Caki2 (cell line): ENCODE data around the gene NCR3LG1. TPM values are rescaled to one million over a fixed set of nuclear protein-coding genes. Genes with fewer than 3 reads are reported as not detected.
A peak's percentile ranks its signal among the peaks of the same experiment; 100 is the strongest.

ENCODE experiments used
- DNase-seq: peaks from one replicate; pipeline ENCODE4 v3.0.0-alpha.2; 2015; ENCODE audit warnings: low read depth
- in situ Hi-C: cut with HindIII; loops from 2 replicates; pipeline ENCODE4 v1.10.0; 2016; ENCODE audit warnings: low sequenced_read_pairs, low pct_unique_long_range_greater_than_20kb, mixed read lengths
- total RNA-seq: library from RNA; depleted of rRNA; stranded (reverse); fragments of >200 nt; shearing (Covaris generic); gene quantifications from 2 replicates; pipeline ENCODE4 v1.2.3, GENCODE V29; 2014; ENCODE audit warnings: low replicate concordance

NCR3LG1 gene
- total RNA-seq, 1 experiment from 2014 or later, result 1.8 TPM

- in situ Hi-C loops, result no loop called here
- no peak for DNase-seq
Observed at GRCh38 chr11:17368551-17368950, 17.0 kb downstream of the NCR3LG1 start.

GRCh38 chr11:17369094-17369493 is 17.5 kb downstream of the NCR3LG1 start:
- in situ Hi-C loops, result no loop called here
- no peak for DNase-seq

- in situ Hi-C loops, result no loop called here
Observed at GRCh38 chr11:17369684-17370243, 18.2 kb downstream of the NCR3LG1 start.

GRCh38 chr11:17371614-17372013 is 20.0 kb downstream of the NCR3LG1 start:
- peak; percentile 31 for DNase-seq
- in situ Hi-C loops, result no loop called here

More at GRCh38 chr11:17369684-17370243, 18.2 kb downstream of the NCR3LG1 start:
- no peak for DNase-seq

GRCh38 chr11:17375547-17375946 is 23.9 kb downstream of the NCR3LG1 start:
- no peak for DNase-seq
- in situ Hi-C loops, result no loop called here

DNA sequence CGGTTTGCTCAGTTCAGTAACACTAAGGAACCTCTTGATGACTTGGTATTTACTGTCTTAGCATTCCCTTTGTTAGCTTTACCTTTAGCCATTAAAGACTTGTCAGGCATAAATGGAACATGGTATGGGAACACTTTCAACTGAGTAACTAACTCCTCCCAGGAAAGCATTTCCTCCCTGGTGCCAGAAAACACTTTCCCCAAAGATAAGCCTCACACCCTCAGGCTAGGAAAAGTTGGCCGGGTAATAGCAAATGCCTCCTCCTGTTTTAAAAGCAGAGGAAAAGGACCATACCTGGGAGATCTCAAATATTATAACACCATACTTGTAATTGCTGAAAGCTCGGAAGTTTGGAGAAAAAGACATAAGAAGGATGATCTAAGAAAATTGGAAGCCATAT is 24.9 kb downstream of the NCR3LG1 start:
- in situ Hi-C loops, result no loop called here
- DNase-seq, result no peak

DNA sequence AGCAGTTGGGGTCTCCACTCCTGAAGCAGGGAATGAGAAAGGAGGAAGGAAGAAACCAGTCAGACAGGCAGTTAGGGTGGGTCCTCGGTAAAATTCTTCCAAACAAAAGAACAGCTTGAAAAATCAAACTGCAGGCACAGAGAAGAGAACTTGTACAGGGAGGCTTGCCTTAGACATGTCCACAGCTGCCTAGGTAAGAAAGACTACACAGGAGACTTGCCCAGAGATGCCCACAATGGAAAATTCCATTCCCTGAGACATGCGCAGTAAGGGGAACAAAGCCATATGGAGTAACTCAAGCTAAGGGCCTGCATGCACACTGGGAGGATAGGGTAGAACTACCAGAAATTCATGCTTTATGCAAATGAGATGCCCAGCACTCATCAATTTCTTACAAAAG is 27.1 kb downstream of the NCR3LG1 start:
- DNase-seq, result no peak
- in situ Hi-C loops, result no loop called here

DNA sequence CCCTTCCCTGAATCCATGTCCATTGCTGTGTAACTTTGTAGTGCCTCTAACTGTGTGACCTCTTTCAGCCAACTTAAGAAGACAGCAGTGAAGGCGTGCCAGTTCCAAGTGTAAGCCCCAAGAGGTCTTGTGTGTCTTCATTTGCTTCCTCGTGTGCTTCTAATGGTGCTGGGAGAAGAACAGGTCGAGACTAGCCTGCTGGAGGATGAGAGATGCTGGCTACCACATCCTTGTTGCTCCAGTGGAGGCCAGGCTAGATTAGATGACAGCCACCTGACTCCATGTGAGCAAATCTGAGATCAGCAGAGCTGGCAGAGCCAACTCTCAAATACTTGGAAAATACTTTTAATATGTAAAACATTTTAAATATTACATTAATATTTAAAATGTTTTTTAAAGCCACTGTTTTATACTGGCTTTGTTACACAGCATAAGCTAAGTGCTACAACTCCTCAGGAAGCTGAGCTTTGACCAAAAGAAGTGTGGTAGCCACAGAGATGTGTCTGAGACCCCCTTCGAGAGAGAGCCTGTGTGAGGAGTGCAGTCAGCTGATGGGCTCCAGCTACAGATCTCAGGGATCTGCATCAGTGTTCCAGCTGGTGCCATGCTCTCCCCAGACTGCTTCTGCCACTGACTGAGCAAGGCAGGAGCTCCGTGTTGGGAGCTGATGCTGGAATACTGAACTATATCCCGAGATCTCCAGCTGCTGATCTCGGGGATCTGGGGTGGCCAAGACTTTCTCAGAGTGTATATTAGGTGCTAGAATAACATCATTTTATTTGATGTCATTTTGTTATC is 28.0 kb downstream of the NCR3LG1 start:
- DNase-seq, result no peak
- in situ Hi-C loops, result no loop called here

DNA sequence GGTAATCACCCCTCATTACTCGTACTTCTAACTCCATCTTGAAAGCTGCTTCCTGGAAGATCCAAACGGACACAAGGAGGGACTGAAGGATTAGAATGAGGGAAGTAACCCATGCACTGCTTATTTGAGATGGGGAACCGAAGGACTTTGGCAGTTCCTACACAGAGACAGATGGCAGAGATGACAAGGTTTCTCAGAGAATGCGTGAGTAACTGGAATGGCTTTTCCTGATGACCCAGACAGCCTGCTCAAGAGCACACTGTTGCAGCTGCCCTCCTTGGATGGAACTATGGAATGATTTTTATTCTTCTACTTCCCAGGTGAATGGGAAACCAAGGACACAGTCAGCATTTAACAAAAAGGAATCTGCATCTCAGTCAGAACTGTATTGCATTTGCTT is 29.6 kb downstream of the NCR3LG1 start:
- in situ Hi-C loops, result no loop called here
- DNase-seq, result no peak

- in situ Hi-C loops, result no loop called here
- no peak for DNase-seq
Observed at GRCh38 chr11:17382046-17382728, 30.6 kb downstream of the NCR3LG1 start.

GRCh38 chr11:17383461-17383860 is 31.9 kb downstream of the NCR3LG1 start:
- DNase-seq, result no peak
- in situ Hi-C loops, result no loop called here

GRCh38 chr11:17384002-17384511 is 32.5 kb downstream of the NCR3LG1 start:
- peak; percentile 44 for DNase-seq
- in situ Hi-C loops, result no loop called here

- in situ Hi-C loops, result no loop called here
- no peak for DNase-seq
Observed at GRCh38 chr11:17385492-17385891, 33.9 kb downstream of the NCR3LG1 start.

- in situ Hi-C loops, result no loop called here
- DNase-seq, result no peak
Observed at GRCh38 chr11:17385926-17386325, 34.3 kb downstream of the NCR3LG1 start.

DNA sequence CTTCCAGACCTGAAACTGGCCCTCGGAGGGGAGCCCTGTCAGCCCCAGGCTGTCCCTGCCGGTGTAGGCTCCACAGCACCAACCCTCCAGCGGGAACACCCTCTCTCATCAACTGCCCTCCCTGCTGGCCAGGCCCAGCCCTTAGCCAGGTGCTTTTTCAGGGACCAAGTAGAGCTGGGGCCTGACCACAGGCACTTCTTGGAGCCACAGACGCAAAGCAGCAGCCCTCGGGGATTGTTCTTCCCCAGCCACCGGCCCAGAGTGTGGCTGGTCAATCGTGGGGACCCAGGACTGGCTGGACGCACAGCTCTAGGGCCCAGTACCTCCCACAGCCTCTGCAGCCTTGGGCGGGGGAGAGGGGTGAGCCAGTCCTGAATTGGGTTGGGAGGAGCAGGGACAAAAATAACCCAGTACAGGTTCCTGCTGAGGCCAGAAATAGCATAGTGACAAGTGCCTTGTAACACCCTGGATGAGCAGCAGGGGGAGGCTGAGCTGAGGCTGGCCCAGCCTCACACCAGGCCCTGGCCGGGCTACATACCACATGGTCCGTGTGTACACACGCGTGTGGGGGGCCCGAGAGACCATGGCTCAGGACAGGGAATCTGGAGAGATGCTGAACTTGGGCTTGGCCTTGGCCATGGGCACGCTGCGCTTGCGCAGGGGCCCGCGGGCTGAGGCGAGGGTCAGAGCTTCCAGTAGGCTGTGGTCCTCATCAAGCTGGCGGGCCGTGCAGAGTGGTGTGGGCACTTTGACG is 34.9 kb downstream of the NCR3LG1 start:
- peak; percentile 27 for DNase-seq
- in situ Hi-C loops, result no loop called here

DNA sequence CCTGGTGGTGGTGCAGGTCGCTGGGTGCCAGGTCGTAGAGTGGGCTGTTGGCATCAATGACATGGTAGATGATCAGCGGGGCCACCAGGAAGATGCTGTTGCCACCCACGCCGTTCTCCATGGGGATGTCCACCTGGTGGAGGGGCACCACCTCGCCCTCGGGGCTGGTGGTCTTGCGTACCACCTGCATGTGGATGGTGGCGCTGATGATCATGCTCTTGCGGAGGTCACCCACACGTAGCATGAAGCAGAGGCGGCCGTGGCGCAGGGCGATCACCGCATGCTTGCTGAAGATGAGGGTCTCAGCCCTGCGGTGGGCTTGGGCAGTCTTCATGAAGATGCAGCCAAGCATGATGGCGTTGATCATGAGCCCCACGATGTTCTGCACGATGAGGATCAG is 35.7 kb downstream of the NCR3LG1 start:
- in situ Hi-C loops, result no loop called here

DNA sequence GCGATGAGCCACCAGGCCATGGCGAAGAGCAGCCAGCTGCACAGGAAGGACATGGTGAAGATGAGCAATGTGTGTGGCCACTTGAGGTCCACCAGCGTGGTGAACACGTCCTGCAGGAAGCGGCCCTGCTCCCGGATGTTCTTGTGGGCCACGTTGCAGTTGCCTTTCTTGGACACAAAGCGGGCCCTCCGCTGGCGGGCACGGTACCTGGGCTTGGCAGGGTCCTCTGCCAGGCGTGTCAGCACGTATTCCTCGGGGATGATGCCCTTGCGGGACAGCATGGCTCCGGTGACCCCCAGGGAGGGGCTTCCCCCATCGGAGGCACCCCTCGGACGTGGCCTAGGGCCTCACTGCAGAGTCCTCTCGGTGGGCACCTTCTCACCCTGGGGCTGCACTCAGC is 36.2 kb downstream of the NCR3LG1 start:
- in situ Hi-C loops, result no loop called here
- DNase-seq, result no peak

More for the DNA sequence above, 35.7 kb downstream of the NCR3LG1 start:
- no peak for DNase-seq

DNA sequence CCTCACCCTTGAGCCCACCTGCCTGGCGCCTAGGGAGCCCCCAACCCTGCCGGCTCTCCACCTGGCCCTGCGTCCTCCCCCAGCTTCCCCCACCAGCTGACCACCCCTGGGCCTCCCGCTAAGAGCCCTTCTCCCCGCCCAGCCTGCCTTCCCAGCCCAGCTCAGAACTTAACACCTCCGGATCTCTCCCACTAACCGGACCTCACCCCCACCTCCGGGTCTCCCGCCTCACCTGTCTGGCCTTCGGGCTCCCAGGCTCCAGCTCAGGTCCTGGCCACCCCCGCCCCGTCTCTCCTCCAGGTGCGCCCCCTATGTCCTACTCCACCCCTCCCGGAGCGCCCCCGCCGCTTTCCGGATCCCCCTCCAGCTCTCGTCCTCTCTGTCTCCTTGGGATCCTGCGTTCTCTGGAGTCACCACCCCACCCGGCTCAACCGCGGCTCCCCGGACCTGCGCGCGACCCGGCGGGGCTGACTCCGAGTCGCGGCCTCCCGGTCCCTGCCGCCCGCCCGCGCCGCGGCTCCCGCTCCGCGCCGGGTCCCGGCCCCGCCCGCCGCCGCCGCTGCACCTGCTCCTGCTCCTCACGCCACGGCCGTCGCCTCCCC is 37.1 kb downstream of the NCR3LG1 start, which contains the start of gene KCNJ11:
Gene KCNJ11 (minus strand): TSS at position 51 of the 602 bp plus-strand sequence. CDS start 568 bp downstream, outside the sequence.
- no peak for DNase-seq
- in situ Hi-C loops, result no loop called here
